ENCODE results near the gene RIPPLY3.

- TF ChIP-seq CTCF (IDR thresholded peaks at IDR 0.05; ENCODE audit: borderline replicate concordance, extremely low read depth, low read length, poor library complexity, severe bottlenecking) (no peak), EZH2 (IDR thresholded peaks at IDR 0.05; ENCODE audit: borderline replicate concordance, low read depth, low read length, severe bottlenecking) (no peak)
These were observed 30.2 kb upstream of the RIPPLY3 start for GRCh38 chr21:36976228-36976861.

All from DND-41 (cell line).